HEK293T (cell line): ENCODE measurements around the gene RPS25.

Source experiments
- CTCF ChIA-PET: fragments of 350-600 bp; formaldehyde crosslinking; extraction: SDS; loops from one replicate; lab custom pipeline; 2021; ENCODE audit warnings: antibody characterized with exemption, inconsistent platforms; lab: Yijun Ruan, JAX
- POLR2A ChIA-PET: fragments of 350-600 bp; formaldehyde crosslinking; extraction: SDS; loops from one replicate; lab custom pipeline; 2020; ENCODE audit warnings: antibody characterized with exemption, inconsistent platforms; lab: Yijun Ruan, JAX
- DNase-seq: peaks from one replicate; pipeline ENCODE4 v3.0.0; 2012; ENCODE audit warnings: mixed read lengths; ENCODE audit errors: extremely low spot score
- ARNT ChIP-seq: fragments of 450-650 bp; IDR thresholded peaks from 2 replicates; pipeline ENCODE4 v1.6.1; 2017; ENCODE audit warnings: mild to moderate bottlenecking
- BHLHE40 ChIP-seq: fragments of 450-650 bp; IDR thresholded peaks from 2 replicates; pipeline ENCODE4 v1.6.1; 2016; ENCODE audit warnings: mild to moderate bottlenecking, moderate library complexity, borderline replicate concordance
- CTBP1 ChIP-seq: fragments of 450-650 bp; IDR thresholded peaks from 2 replicates; pipeline ENCODE4 v1.6.1; 2016; ENCODE audit warnings: borderline replicate concordance
- ELF4 ChIP-seq: fragments of 450-650 bp; IDR thresholded peaks from 2 replicates; pipeline ENCODE4 v1.6.1; 2017; ENCODE audit warnings: antibody characterized with exemption
- FOXA1 ChIP-seq: fragments of 450-650 bp; IDR thresholded peaks from 2 replicates; pipeline ENCODE4 v1.6.1; 2016; ENCODE audit warnings: mild to moderate bottlenecking
- FOXK2 ChIP-seq: fragments of 450-650 bp; IDR thresholded peaks from 2 replicates; pipeline ENCODE4 v1.6.1; 2016; ENCODE audit warnings: mild to moderate bottlenecking
- FOXM1 ChIP-seq: fragments of 450-650 bp; IDR thresholded peaks from 2 replicates; pipeline ENCODE4 v1.6.1; 2017; ENCODE audit warnings: mild to moderate bottlenecking, borderline replicate concordance
- HDGF ChIP-seq: fragments of 450-650 bp; IDR thresholded peaks from 2 replicates; pipeline ENCODE4 v1.6.1; 2017; ENCODE audit warnings: antibody characterized with exemption, borderline replicate concordance
- L3MBTL2 ChIP-seq: fragments of 450-650 bp; conservative IDR thresholded peaks from 2 replicates; pipeline ENCODE4 v1.6.1; 2016; ENCODE audit warnings: mild to moderate bottlenecking
- LEF1 ChIP-seq: fragments of 450-650 bp; IDR thresholded peaks from 2 replicates; pipeline ENCODE4 v1.6.1; 2017; ENCODE audit warnings: mild to moderate bottlenecking, borderline replicate concordance
- NFRKB ChIP-seq: fragments of 450-650 bp; IDR thresholded peaks from 2 replicates; pipeline ENCODE4 v1.6.1; 2016; ENCODE audit warnings: mild to moderate bottlenecking, moderate library complexity
- SP1 ChIP-seq: fragments of 450-650 bp; IDR thresholded peaks from 2 replicates; pipeline ENCODE4 v1.6.1; 2017
- SUZ12 ChIP-seq: fragments of 450-650 bp; IDR thresholded peaks from 2 replicates; pipeline ENCODE4 v1.6.1; 2016; ENCODE audit warnings: mild to moderate bottlenecking
- TARDBP ChIP-seq: fragments of 450-650 bp; IDR thresholded peaks from 2 replicates; pipeline ENCODE4 v1.6.1; 2016
- ZNF384 ChIP-seq: fragments of 450-650 bp; IDR thresholded peaks from 2 replicates; pipeline ENCODE4 v1.6.1; 2016
- TF ChIP-seq, protein P1 (sequence below): fragments of 450-650 bp; IDR thresholded peaks from 2 replicates; pipeline ENCODE4 v1.6.1; 2016

The RPS25 gene

DNA sequence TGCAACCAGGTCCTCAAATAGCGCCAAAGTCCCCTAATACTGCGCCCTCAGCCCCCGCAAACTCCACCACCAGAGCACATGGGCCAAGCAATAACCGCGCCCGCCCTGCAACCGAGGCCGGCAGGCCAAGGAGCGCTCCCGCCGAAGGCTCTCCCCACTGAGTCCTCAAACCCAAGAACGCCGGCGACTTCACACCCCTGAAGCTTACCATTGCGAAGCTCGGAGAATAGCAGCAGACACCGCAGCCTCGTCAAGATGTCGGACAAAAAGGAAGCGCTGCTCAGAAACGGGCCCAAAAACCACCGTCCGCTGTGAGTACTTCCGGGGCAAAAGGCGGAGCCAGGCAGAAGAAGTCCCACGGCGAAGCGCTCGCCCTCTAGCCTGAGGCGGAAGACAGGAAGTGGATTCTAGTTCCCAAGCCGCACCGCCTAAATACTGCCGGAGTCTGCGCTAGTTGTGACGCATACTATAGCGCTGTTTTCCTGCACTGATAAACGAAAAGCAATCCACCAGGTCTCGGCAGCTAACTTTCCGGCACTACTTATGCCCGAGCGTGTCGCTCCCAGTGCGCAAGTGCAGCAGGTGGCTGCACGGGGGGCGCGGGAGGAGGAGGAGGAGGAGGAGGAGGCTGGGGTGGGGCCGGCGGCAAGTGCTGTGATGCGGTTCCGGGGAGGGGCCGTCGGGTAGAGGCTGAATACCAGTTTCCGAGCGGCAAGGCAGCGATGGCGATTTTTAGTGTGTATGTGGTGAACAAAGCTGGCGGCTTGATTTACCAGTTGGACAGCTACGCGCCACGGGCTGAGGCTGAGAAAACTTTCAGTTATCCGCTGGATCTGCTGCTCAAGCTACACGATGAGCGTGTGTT is at the start of gene RPS25, which contains the start of gene TRAPPC4:
TSS of gene RPS25 (minus strand) at position 270 of the 865 bp plus-strand sequence. CDS start at position 211, 59 bp downstream.
TSS of gene TRAPPC4 (plus strand) at position 693 of the 865 bp plus-strand sequence. CDS start at position 723, 30 bp downstream.
- ChIA-PET CTCF (interaction anchor here (1.1 kb wide), 1 partner anchor 11 kb away, joined by 3 read pairs; no protein-coding TSS in a partner anchor), POLR2A (interaction anchor here (1.2 to 3.6 kb wide), 12 partner anchors 12 to 583 kb away, joined by 3 to 15 read pairs (median 5); partner anchors contain the start of genes CENATAC, SLC37A4 and VPS11)
- DNase-seq: peak; percentile 93
- TF ChIP-seq L3MBTL2 (peak; percentile 65), ELF4 (peak; percentile 76), FOXA1 (no peak)
- TF ChIP-seq, protein P1, sequence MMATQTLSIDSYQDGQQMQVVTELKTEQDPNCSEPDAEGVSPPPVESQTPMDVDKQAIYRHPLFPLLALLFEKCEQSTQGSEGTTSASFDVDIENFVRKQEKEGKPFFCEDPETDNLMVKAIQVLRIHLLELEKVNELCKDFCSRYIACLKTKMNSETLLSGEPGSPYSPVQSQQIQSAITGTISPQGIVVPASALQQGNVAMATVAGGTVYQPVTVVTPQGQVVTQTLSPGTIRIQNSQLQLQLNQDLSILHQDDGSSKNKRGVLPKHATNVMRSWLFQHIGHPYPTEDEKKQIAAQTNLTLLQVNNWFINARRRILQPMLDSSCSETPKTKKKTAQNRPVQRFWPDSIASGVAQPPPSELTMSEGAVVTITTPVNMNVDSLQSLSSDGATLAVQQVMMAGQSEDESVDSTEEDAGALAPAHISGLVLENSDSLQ: peak; percentile 56; the same call in 1 of the 2 replicates

DNA sequence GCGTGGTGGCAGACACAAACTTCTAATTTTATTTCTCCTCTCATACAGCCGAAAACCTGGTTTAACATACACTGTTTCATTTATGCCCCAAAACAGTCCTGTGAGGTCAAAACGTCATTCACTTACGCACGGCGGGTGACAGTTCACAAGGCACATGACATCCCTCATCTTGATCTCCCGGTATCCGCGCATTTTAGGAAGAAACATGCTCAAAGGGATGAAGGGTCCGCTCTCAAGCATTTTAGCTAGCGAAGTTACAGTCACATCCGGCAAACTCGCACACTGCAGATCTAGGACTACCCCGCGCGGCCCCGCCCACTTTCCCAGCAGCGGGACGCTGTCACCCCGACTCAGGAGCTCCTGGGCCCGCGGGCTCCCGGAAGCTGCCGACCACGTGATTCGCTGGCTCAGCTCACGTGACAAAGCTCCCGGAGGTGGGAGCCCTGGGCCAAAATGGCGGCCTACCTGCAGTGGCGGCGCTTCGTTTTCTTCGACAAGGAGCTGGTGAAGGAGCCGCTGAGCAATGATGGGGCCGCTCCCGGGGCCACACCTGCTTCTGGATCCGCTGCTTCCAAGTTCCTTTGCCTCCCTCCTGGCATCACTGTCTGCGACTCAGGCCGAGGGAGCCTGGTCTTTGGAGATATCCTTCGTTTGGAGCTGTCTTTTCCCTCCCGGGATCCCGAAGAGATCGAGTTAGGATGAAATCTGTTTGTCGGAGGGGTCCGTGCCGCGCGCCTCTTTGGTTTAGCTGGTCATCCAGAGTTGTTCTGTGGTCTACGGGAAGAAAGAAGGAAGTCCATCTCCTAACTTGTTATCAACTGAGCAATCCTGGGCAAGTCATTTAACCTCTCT is 49.5 kb upstream of the RPS25 start, which contains the start of gene VPS11:
TSS of gene VPS11 (plus strand) at position 448 of the 852 bp plus-strand sequence. CDS start at position 454, 6 bp downstream.
- POLR2A ChIA-PET: interaction anchor here (0.8 to 2.8 kb wide), 14 partner anchors 10 to 255 kb away, joined by 3 to 28 read pairs (median 5); partner anchors contain the start of genes C2CD2L, DPAGT1, HINFP and HMBS
- TF ChIP-seq FOXA1: no peak
- no peak for TF ChIP-seq CTBP1
- 0 out of 2 replicates have a peak, but pooled peaks have one; percentile 32 for TF ChIP-seq NFRKB
- TF ChIP-seq ELF4: peak; percentile 74
- TF ChIP-seq L3MBTL2: peak; percentile 76
- no peak for TF ChIP-seq ARNT
- TF ChIP-seq ZNF384: no peak
- no peak for TF ChIP-seq TARDBP
- no peak for TF ChIP-seq SUZ12
- TF ChIP-seq, protein P1: peak; percentile 70
- no peak for TF ChIP-seq BHLHE40
- TF ChIP-seq FOXM1: no peak
- TF ChIP-seq HDGF: no peak
- TF ChIP-seq SP1: no peak
- no peak for TF ChIP-seq FOXK2
- TF ChIP-seq LEF1: no peak; the same call in 1 of the 2 replicates
- CTCF ChIA-PET: interaction anchor here (1.0 kb wide), 1 partner anchor 11 kb away, joined by 4 read pairs; the partner anchor contains the start of gene HYOU1
- DNase-seq: peak; percentile 98

DNA sequence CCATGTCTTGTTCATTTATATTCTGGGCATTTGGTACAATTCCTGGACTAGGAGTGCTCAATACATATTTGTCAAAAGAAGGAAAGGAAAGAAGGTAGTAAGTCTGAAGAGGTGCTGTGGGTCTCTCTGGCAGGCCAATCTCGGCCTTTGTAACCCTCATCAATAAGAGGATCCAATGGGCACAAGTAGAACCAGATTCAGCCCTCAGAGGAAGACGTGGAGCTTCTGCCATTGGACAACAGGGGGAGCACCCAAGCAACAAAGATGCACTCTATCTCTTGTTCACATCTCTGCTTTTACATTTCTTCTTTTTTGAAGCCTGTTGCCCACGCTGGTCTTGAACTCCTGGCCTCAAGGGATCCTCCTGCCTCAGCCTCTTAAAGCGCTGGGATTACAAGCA is 47.2 kb upstream of the RPS25 start:
- DNase-seq: peak; percentile 39
- TF ChIP-seq CTBP1 (no peak), LEF1 (no peak), FOXA1 (no peak), SP1 (no peak), ELF4 (no peak), FOXK2 (no peak), TARDBP (no peak), ZNF384 (no peak)
- TF ChIP-seq, protein P1: no peak
- ChIA-PET POLR2A (interaction anchor here (1.0 to 1.5 kb wide), 3 partner anchors 19 to 68 kb away, joined by 3 to 6 read pairs (median 4); partner anchors contain the start of gene HMBS), CTCF (interaction anchor here (0.7 to 0.8 kb wide), 2 partner anchors 9 to 273 kb away, joined by 3 to 4 read pairs; partner anchors contain the start of gene HYOU1)

DNA sequence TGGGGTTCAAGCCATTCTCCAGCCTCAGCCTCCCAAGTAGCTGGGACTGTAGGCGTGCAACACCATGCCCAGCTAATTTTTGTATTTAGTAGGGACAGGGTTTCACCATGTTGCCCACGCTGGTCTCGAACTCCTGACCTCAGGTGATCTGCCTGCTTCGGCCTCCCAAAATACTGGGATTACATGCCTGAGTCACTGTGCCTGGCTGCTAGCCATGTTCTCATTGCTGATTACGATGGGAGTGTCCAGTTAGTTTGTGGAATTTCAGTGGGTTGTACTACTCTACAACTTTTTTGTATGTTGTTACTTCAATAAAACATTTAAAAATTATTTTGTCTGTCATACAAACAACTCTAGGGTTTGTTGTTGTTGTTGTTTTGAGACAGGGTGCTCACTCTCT is 44.6 kb upstream of the RPS25 start:
- ChIA-PET POLR2A (interaction anchor here (0.7 to 1.2 kb wide), 2 partner anchors 33 to 44 kb away, joined by 3 to 4 read pairs; partner anchors contain the start of genes RPS25 and TRAPPC4), CTCF (no interaction called here)
- TF ChIP-seq ZNF384: no peak
- no peak for TF ChIP-seq L3MBTL2
- TF ChIP-seq, protein P1: no peak
- no peak for TF ChIP-seq SUZ12
- no peak for TF ChIP-seq TARDBP
- no peak for TF ChIP-seq FOXA1
- TF ChIP-seq ARNT: no peak
- TF ChIP-seq CTBP1: no peak
- TF ChIP-seq BHLHE40: no peak
- no peak for TF ChIP-seq LEF1
- TF ChIP-seq FOXM1: no peak
- no peak for DNase-seq
